Chondrocyte (in vitro differentiated cells): ENCODE data around the gene UBXN6. TPM values are rescaled to one million over a fixed set of nuclear protein-coding genes. Genes with fewer than 3 reads are reported as not detected.
A peak's percentile ranks its signal among the peaks of the same experiment; 100 is the strongest.

Experiments
- DNase-seq: peaks from one replicate; pipeline ENCODE4 v3.0.0; 2021; ENCODE audit warnings: mixed read lengths, low spot score
- H3K27ac Mint-ChIP-seq: one replicate; pipeline ENCODE4 v1.8.0; 2021; ENCODE audit warnings: mild to moderate bottlenecking, moderate library complexity, mixed read lengths; ENCODE audit not compliant: unreplicated experiment
- H3K27me3 Mint-ChIP-seq: 2 replicates; pipeline ENCODE4 v1.8.0; 2021; ENCODE audit warnings: low read depth, mixed read lengths
- H3K36me3 Mint-ChIP-seq: 2 replicates; pipeline ENCODE4 v1.8.0; 2021; ENCODE audit warnings: low read depth, mixed read lengths
- H3K4me1 Mint-ChIP-seq: 2 replicates; pipeline ENCODE4 v1.8.0; 2021; ENCODE audit warnings: low read depth, mild to moderate bottlenecking, mixed read lengths
- H3K4me3 Mint-ChIP-seq: one replicate; pipeline ENCODE4 v1.8.0; 2021; ENCODE audit warnings: mild to moderate bottlenecking, moderate library complexity, mixed read lengths; ENCODE audit not compliant: unreplicated experiment
- H3K9me3 Mint-ChIP-seq: 2 replicates; pipeline ENCODE4 v1.8.0; 2021; ENCODE audit warnings: low read depth, mixed read lengths
- total RNA-seq: library from RNA; stranded (reverse); gene quantifications from 3 replicates; pipeline ENCODE4 v1.2.1, GENCODE V29; 2021
- TF ChIP-seq, protein P1 (sequence below): fragments of 200-600 bp; sonication (generic); IDR thresholded peaks from 2 replicates; pipeline ENCODE4 v1.5.0; 2021; ENCODE audit warnings: antibody characterized with exemption, mild to moderate bottlenecking, moderate library complexity

The UBXN6 gene
- total RNA-seq, 1 donor from 2014 or later, result 86.9 TPM

DNA sequence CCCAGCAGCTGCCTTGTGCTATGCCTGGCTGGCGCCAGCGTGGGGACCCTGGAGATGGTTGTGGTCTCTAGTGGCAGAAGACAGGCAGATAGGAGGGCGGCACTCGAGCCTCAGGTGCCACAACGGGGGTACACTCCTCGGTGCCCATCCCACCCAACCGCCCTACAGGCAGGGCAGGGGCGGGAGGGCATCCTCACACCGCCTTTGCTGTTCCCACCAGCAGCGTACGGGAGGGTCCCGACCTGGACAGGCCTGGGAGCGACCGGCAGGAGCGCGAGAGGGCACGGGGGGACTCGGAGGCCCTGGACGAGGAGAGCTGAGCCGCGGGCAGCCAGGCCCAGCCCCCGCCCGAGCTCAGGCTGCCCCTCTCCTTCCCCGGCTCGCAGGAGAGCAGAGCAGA lies 44.1 kb upstream of the UBXN6 start:
- Mint-ChIP-seq H3K4me1 (peaks cover 6% of the 10 kb centered on the region), H3K4me3 (no peak overlapping the region), H3K36me3 (peaks cover 11% of the 10 kb centered on the region), H3K27me3 (no peaks in the 10 kb centered on the region), H3K27ac (no peak overlapping the region), H3K9me3 (no peaks in the 10 kb centered on the region)
- TF ChIP-seq, protein P1, sequence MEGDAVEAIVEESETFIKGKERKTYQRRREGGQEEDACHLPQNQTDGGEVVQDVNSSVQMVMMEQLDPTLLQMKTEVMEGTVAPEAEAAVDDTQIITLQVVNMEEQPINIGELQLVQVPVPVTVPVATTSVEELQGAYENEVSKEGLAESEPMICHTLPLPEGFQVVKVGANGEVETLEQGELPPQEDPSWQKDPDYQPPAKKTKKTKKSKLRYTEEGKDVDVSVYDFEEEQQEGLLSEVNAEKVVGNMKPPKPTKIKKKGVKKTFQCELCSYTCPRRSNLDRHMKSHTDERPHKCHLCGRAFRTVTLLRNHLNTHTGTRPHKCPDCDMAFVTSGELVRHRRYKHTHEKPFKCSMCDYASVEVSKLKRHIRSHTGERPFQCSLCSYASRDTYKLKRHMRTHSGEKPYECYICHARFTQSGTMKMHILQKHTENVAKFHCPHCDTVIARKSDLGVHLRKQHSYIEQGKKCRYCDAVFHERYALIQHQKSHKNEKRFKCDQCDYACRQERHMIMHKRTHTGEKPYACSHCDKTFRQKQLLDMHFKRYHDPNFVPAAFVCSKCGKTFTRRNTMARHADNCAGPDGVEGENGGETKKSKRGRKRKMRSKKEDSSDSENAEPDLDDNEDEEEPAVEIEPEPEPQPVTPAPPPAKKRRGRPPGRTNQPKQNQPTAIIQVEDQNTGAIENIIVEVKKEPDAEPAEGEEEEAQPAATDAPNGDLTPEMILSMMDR, result no peak
- peak; percentile 90 for DNase-seq

DNA sequence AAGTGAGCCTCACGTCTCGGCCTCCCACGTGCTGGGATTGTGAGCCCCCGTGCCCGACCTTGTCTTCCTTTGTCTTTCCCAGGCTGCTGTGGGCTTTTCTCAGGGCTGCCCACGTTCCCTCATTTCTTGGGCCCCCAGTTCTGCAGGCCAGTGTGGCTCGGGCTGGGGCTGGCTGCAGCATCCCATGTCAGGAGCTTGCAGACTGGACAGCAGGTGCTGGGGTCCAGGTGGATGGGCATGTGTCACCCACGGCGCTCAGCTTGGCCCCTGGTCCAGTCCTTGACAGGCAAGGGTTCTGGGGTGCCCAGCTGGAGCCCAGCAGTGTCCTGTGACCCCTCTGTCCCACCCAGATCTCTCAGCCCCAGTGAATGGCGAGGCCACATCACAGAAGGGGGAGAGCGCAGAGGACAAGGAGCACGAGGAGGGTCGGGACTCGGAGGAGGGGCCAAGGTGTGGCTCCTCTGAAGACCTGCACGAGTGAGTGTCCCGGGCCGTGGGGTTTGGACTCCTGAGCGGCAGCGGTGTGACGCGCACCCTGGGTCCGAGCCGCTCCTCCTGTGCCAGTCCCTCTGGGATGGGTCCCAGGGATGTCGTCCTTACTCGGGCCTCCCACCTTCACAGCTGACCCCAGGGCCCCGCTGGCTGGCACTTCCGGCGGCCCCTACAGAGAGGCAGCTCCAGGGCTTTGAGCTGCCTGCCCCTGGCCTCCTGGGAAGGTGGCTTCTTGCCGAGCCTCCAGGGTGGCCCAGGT lies 43.4 kb upstream of the UBXN6 start:
- Mint-ChIP-seq H3K4me3 (no peak overlapping the region), H3K36me3 (peaks cover 7% of the 10 kb centered on the region), H3K27me3 (no peaks in the 10 kb centered on the region), H3K9me3 (no peaks in the 10 kb centered on the region), H3K27ac (no peak overlapping the region), H3K4me1 (no peaks in the 10 kb centered on the region)
- TF ChIP-seq, protein P1, result no peak
- peak; percentile 93 for DNase-seq

DNA sequence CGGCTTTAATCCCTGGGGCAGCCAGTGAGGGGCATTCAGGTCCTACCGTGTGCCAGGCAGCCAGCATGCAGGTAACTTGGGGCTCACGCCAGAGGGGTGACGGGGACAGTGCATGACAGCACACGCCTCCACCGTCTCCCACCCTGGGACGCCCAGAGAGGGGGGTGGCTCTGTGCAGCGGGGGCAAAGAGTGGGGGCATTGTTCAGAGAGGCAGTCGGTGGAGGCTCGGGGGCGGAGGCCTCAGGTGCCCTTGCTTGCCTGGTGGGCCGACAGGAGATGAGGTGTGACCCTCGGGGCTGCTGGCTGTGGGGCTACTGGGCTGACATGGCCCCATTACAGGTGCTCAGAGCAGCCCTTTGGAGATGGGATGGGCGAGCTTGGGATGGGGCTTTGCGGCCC lies 42.3 kb upstream of the UBXN6 start:
- Mint-ChIP-seq H3K4me3 (no peak overlapping the region), H3K27me3 (no peaks in the 10 kb centered on the region), H3K9me3 (no peaks in the 10 kb centered on the region), H3K4me1 (no peaks in the 10 kb centered on the region), H3K36me3 (peaks cover 8% of the 10 kb centered on the region), H3K27ac (no peak overlapping the region)
- DNase-seq, result no peak
- TF ChIP-seq, protein P1, result no peak

DNA sequence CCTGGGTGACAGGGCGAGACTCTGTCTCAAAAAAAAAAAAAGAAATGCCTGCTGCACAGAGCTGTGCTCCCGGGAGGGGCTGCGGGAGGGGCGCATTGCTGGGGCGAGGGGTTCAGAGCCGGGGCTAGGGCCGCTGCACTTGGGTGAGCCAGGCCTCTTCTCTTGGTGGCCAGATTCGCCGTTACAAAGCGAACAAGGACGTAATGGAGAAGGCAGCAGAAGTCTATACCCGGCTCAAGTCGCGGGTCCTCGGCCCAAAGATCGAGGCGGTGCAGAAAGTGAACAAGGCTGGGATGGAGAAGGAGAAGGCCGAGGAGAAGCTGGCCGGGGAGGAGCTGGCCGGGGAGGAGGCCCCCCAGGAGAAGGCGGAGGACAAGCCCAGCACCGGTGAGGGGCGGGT lies 41.7 kb upstream of the UBXN6 start:
- TF ChIP-seq, protein P1, result no peak
- Mint-ChIP-seq H3K9me3 (no peaks in the 10 kb centered on the region), H3K36me3 (peaks cover 10% of the 10 kb centered on the region), H3K4me3 (no peak overlapping the region), H3K27me3 (no peaks in the 10 kb centered on the region), H3K4me1 (no peaks in the 10 kb centered on the region), H3K27ac (no peak overlapping the region)
- DNase-seq, result no peak

DNA sequence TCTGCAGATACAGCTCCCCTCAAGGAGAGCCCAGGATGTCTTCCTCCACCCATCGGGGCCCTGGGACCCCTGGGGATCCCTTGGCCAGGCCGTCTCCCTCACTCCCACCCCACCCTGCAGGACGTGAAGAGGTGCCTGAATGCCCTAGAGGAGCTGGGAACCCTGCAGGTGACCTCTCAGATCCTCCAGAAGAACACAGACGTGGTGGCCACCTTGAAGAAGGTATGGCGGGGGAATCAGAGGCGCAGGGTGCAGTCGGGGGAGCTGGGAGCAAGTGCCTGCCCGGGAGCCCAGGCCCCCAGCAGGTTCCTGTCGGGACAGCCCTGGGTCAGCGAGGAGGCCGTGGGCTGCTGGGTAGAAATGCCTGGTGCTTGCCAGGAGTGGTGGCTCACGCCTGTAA lies 41.1 kb upstream of the UBXN6 start:
- TF ChIP-seq, protein P1, result no peak
- Mint-ChIP-seq H3K27me3 (no peaks in the 10 kb centered on the region), H3K27ac (no peak overlapping the region), H3K4me1 (no peaks in the 10 kb centered on the region), H3K4me3 (no peak overlapping the region), H3K36me3 (peaks cover 10% of the 10 kb centered on the region), H3K9me3 (no peaks in the 10 kb centered on the region)
- no peak for DNase-seq
